ENCODE data around the gene COL9A2.

GRCh38 chr1:40257688-40258444 lies 59.2 kb downstream of the COL9A2 start, which contains the start of gene ZMPSTE24:
- peak; percentile 99 to 100 for TF ChIP-seq GABPA (IDR thresholded peaks at IDR 0.05 in 1 of 2, conservative IDR thresholded peaks at IDR 0.05 in 1 of 2)
- no peak for TF ChIP-seq CTCF (IDR thresholded peaks at IDR 0.05; ENCODE audit: low read depth, low read length, missing input control)
- TF ChIP-seq FOXA2 (IDR thresholded peaks at IDR 0.05): peak; percentile 4
- TF ChIP-seq TAF1 (conservative IDR thresholded peaks at IDR 0.05): peak; percentile 59
- TF ChIP-seq MAX (IDR thresholded peaks at IDR 0.05): peak; percentile 90
- peak; percentile 85 for TF ChIP-seq SP1 (IDR thresholded peaks at IDR 0.05)
- TF ChIP-seq RXRA (IDR thresholded peaks at IDR 0.05): peak; percentile 57 to 70
- TF ChIP-seq YY1 (IDR thresholded peaks at IDR 0.05): peak; percentile 91

Measured in liver (tissue), 3 donors.